Neural cell (in vitro differentiated cells): ENCODE results near the gene GRAMD2A. TPM values are rescaled to one million over a fixed set of nuclear protein-coding genes. Genes with fewer than 3 reads are reported as not detected.

Experiments used
- H2AFZ ChIP-seq: fragments of 200-600, 300-800 bp; sonication (generic), shearing (Covaris generic); 2 replicates; pipeline ENCODE4 v1.6.0; 2014; ENCODE audit warnings: low read depth, mild to moderate bottlenecking, antibody characterized with exemption, low read length, moderate library complexity
- H3F3A ChIP-seq: fragments of 200-600 bp; shearing (Covaris generic); 2 replicates; pipeline ENCODE4 v1.6.1; 2016; ENCODE audit warnings: mild to moderate bottlenecking, moderate library complexity, mixed read lengths, antibody characterized with exemption, low read length; ENCODE audit not compliant: insufficient read depth, poor library complexity, severe bottlenecking
- H3K27ac ChIP-seq: fragments of 200-600, 300-800 bp; sonication (generic), shearing (Covaris generic); 2 replicates; pipeline ENCODE4 v1.5.1; 2014; ENCODE audit warnings: mild to moderate bottlenecking, low read length, moderate library complexity
- H3K27me3 ChIP-seq: fragments of 300-800, 200-600 bp; sonication (generic), shearing (Covaris generic); 2 replicates; pipeline ENCODE4 v1.6.0; 2014; ENCODE audit warnings: mild to moderate bottlenecking, low read depth, low read length, moderate library complexity; ENCODE audit not compliant: insufficient read depth
- H3K36me3 ChIP-seq: fragments of 300-800, 200-600 bp; sonication (generic), shearing (Covaris generic); 2 replicates; pipeline ENCODE4 v1.5.1; 2014; ENCODE audit warnings: mild to moderate bottlenecking, antibody characterized with exemption, low read length, moderate library complexity; ENCODE audit not compliant: insufficient read depth
- H3K4me2 ChIP-seq: fragments of 300-800, 200-600 bp; sonication (generic), shearing (Covaris generic); 2 replicates; pipeline ENCODE4 v1.6.0; 2014; ENCODE audit warnings: mild to moderate bottlenecking, low read length
- H3K4me3 ChIP-seq: fragments of 300-800, 200-600 bp; sonication (generic), shearing (Covaris generic); 2 replicates; pipeline ENCODE4 v1.5.1; 2014; ENCODE audit warnings: mild to moderate bottlenecking, low read length, moderate library complexity
- H3K79me2 ChIP-seq: fragments of 200-600 bp; shearing (Covaris generic); replicated peaks from 2 replicates; pipeline ENCODE4 v1.6.0; 2014; ENCODE audit warnings: mild to moderate bottlenecking, low read length, moderate library complexity; ENCODE audit not compliant: insufficient read depth
- H3K9ac ChIP-seq: fragments of 300-800, 200-600 bp; sonication (generic), shearing (Covaris generic); 2 replicates; pipeline ENCODE4 v1.6.1; 2016; ENCODE audit warnings: mild to moderate bottlenecking, low read length, mixed read lengths
- H3K9me2 ChIP-seq: fragments of 200-600 bp; shearing (Covaris generic); 2 replicates; pipeline ENCODE4 v1.6.1; 2016; ENCODE audit warnings: mild to moderate bottlenecking, low read length, mixed read lengths; ENCODE audit not compliant: insufficient read depth
- H3K9me3 ChIP-seq: fragments of 200-600, 300-800 bp; sonication (generic), shearing (Covaris generic); 2 replicates; pipeline ENCODE4 v1.6.1; 2016; ENCODE audit warnings: mild to moderate bottlenecking, mixed run types, low read length, moderate library complexity, mixed read lengths
- H4K20me1 ChIP-seq: fragments of 200-600 bp; shearing (Covaris generic); 2 replicates; pipeline ENCODE4 v1.6.1; 2016; ENCODE audit warnings: mild to moderate bottlenecking, mixed run types; ENCODE audit not compliant: insufficient read depth
- EP300 ChIP-seq: fragments of 450-650 bp; conservative IDR thresholded peaks from 2 replicates; pipeline ENCODE4 v1.6.1; 2014; ENCODE audit warnings: antibody characterized with exemption, mild to moderate bottlenecking, moderate library complexity; ENCODE audit not compliant: poor library complexity, severe bottlenecking
- EZH2 ChIP-seq: fragments of 200-600, 300-800 bp; shearing (Covaris generic), sonication (generic); IDR thresholded peaks from 2 replicates; pipeline ENCODE4 v1.6.1; 2014; ENCODE audit warnings: antibody characterized with exemption, low read length, borderline replicate concordance, mild to moderate bottlenecking; ENCODE audit not compliant: insufficient read depth, poor library complexity, severe bottlenecking
- MXI1 ChIP-seq: fragments of 450-650 bp; conservative IDR thresholded peaks from 2 replicates; pipeline ENCODE4 v1.6.1; 2014; ENCODE audit warnings: antibody characterized with exemption, mild to moderate bottlenecking; ENCODE audit not compliant: poor library complexity, severe bottlenecking
- POLR2AphosphoS5 ChIP-seq: IDR thresholded peaks from 2 replicates; pipeline ENCODE4 v1.6.1; 2012
- RAD21 ChIP-seq: fragments of 450-650 bp; conservative IDR thresholded peaks from 2 replicates; pipeline ENCODE4 v1.6.1; 2014; ENCODE audit warnings: antibody characterized with exemption, mild to moderate bottlenecking, moderate library complexity
- REST ChIP-seq: IDR thresholded peaks from 2 replicates; pipeline ENCODE4 v1.6.1; 2012; ENCODE audit warnings: borderline replicate concordance
- SMC3 ChIP-seq: fragments of 450-650 bp; conservative IDR thresholded peaks from 2 replicates; pipeline ENCODE4 v1.6.1; 2014; ENCODE audit warnings: antibody characterized with exemption, mild to moderate bottlenecking, moderate library complexity; ENCODE audit not compliant: poor library complexity
- TAF1 ChIP-seq: IDR thresholded peaks from 2 replicates; pipeline ENCODE4 v1.6.1; 2012; ENCODE audit warnings: low read depth
- polyA plus RNA-seq: library from polyadenylated mRNA; depleted of rRNA; stranded (reverse); fragments of >200 nt; gene quantifications from 2 replicates; pipeline ENCODE4 v1.2.3, GENCODE V29; 2014
- TF ChIP-seq, protein P1 (sequence below): fragments of 450-650 bp; IDR thresholded peaks from 2 replicates; pipeline ENCODE4 v1.5.1; 2014; ENCODE audit warnings: antibody characterized with exemption, mild to moderate bottlenecking, moderate library complexity; ENCODE audit not compliant: poor library complexity, severe bottlenecking

The GRAMD2A gene
- polyA plus RNA-seq, 1 donor from 2014 or later = 1.9 TPM

GRCh38 chr15:72201391-72201921 is 3.9 kb upstream of the GRAMD2A start:
- Histone ChIP-seq H3K4me3 (no peak overlapping the region), H2AFZ (no peak overlapping the region), H3K36me3 (peaks cover 6% of the 10 kb centered on the region), H3K9me2 (no peaks in the 10 kb centered on the region), H4K20me1 (no peaks in the 10 kb centered on the region), H3K4me2 (no peak overlapping the region), H3K27me3 (peaks cover 21% of the 10 kb centered on the region), H3K9ac (no peak overlapping the region), H3F3A (no peaks in the 10 kb centered on the region), H3K27ac (no peak overlapping the region), H3K79me2 (no peaks in the 10 kb centered on the region), H3K9me3 (no peaks in the 10 kb centered on the region)
- no peak for TF ChIP-seq MXI1
- no peak for TF ChIP-seq POLR2AphosphoS5
- TF ChIP-seq REST = no peak
- no peak for TF ChIP-seq EP300
- TF ChIP-seq RAD21 = no peak
- TF ChIP-seq, protein P1, sequence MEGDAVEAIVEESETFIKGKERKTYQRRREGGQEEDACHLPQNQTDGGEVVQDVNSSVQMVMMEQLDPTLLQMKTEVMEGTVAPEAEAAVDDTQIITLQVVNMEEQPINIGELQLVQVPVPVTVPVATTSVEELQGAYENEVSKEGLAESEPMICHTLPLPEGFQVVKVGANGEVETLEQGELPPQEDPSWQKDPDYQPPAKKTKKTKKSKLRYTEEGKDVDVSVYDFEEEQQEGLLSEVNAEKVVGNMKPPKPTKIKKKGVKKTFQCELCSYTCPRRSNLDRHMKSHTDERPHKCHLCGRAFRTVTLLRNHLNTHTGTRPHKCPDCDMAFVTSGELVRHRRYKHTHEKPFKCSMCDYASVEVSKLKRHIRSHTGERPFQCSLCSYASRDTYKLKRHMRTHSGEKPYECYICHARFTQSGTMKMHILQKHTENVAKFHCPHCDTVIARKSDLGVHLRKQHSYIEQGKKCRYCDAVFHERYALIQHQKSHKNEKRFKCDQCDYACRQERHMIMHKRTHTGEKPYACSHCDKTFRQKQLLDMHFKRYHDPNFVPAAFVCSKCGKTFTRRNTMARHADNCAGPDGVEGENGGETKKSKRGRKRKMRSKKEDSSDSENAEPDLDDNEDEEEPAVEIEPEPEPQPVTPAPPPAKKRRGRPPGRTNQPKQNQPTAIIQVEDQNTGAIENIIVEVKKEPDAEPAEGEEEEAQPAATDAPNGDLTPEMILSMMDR = no peak
- no peak for TF ChIP-seq TAF1
- TF ChIP-seq EZH2 = no peak
- TF ChIP-seq SMC3 = no peak

GRCh38 chr15:72200395-72201237 is 3.0 kb upstream of the GRAMD2A start:
- Histone ChIP-seq H3K9me3 (no peaks in the 10 kb centered on the region), H3K36me3 (peaks cover 6% of the 10 kb centered on the region), H4K20me1 (no peaks in the 10 kb centered on the region)

More at GRCh38 chr15:72200395-72201237, 3.0 kb upstream of the GRAMD2A start:
- H2AFZ ChIP-seq = no peak overlapping the region
- no peak overlapping the region for H3K4me2 ChIP-seq
- TF ChIP-seq EP300 = no peak
- TF ChIP-seq RAD21 = no peak
- no peak for TF ChIP-seq SMC3
- TF ChIP-seq, protein P1 = no peak
- TF ChIP-seq POLR2AphosphoS5 = no peak
- no peak for TF ChIP-seq EZH2
- TF ChIP-seq MXI1 = no peak
- no peak for TF ChIP-seq REST
- TF ChIP-seq TAF1 = no peak
- H3K4me3 ChIP-seq = no peak overlapping the region
- H3K9ac ChIP-seq = no peak overlapping the region
- no peaks in the 10 kb centered on the region for H3K79me2 ChIP-seq
- H3K27ac ChIP-seq = no peak overlapping the region
- H3K27me3 ChIP-seq = peaks cover 28% of the 10 kb centered on the region
- no peaks in the 10 kb centered on the region for H3K9me2 ChIP-seq
- H3F3A ChIP-seq = no peaks in the 10 kb centered on the region
